ENCODE data around the gene CFAP77.

CFAP77 gene

GRCh38 chr9:132497731-132498130 is 87.7 kb downstream of the CFAP77 start:
- no peak for DNase-seq

- no peak for DNase-seq
Observed at GRCh38 chr9:132498531-132499210, 88.7 kb downstream of the CFAP77 start.

- DNase-seq, result no peak
Observed at GRCh38 chr9:132499251-132499650, 89.2 kb downstream of the CFAP77 start.

GRCh38 chr9:132500193-132500592 is 90.2 kb downstream of the CFAP77 start:
- DNase-seq, result no peak

DNA sequence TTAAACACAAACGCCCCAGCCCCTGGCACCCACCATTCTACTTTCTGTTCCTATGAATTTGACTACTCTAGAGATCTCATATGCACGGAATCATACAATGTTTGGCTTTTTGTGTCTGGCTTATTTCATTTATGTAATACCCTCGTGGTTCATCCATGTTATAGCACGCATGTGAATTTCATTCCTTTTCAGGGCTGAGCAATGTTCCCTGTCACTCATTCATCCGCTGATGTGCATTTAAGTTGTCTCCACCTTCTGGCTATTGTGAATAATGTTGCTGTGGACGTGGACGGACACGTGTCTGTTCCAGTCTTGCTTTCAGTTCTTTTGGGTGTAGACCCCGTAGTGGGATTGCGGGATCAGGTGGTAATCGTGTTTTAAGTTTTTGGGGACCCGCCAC is 92.5 kb downstream of the CFAP77 start:
- DNase-seq, result no peak

GRCh38 chr9:132503116-132503515 is 93.1 kb downstream of the CFAP77 start:
- no peak for DNase-seq

- DNase-seq, result no peak
Observed at GRCh38 chr9:132504488-132504887, 94.5 kb downstream of the CFAP77 start.

DNA sequence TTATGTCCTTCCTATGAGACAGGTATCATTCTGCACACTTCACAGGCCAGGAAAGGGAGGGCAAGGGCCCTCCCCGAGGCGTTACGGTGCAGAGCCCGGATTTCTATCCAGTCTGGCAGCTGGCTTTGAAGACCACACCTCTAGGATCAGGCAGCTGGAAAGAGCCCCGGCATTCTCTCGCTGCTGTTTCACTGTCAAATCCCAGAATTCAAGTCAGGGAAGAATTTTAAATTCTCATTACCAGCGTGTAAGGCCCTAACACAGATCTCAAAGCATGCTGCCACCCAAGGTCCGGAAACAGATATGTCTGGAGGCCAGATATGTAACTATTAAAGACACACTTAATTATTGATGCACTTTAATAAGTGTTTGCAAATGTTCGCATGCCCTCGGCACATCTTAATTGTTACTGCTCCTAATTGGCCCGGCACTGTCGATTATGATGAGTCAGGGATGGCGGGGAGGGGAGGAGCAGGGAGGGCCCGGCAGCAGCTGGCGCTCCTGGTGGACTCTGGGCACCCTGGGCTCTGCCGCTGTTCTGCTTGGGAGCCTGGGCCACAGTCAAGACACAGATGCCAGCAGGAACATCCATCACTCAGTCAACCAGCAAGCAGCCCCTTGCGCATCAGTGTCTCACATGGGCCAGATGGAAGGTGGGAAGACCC is 96.1 kb downstream of the CFAP77 start:
- DNase-seq, result no peak

GRCh38 chr9:132506977-132507669 is 97.1 kb downstream of the CFAP77 start:
- DNase-seq, result no peak

DNA sequence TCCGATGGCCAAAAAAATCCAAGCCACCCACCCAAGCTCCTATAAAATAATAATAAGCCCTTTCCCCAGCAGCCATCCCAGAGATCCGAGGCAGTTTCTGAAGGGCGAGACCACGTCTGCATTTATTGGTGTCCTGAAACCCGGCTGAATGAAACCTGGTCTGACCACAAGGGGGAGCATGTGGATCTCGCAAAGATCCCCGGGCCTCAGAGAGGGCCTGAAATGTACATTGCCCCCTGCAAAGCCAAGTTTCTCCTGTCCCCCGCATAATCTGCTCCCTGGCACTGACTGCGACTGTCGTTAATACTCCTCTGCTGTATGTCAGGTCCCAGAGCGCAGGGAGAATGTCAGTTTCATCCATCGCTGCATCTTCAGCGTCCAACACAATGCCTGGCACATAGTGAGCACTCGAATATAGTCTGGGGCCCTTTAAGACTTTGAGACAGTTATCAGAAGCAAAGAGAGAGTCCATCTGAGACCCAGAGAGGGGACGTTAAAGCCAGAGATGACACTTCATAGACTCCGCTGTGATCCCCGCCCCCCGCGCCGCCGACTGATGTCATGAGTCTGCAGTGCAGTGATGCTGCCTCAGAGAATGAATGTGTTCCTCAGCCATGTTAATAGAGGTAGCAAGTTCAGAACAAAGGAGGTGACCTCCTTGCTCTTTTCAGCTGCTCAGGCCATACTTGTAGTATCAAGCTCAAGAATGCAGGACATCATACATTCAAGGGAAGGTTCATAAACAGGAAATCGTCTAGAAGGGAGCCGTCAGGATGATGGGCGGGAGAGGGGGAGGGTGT is 97.9 kb downstream of the CFAP77 start:
- peak; percentile 57 for DNase-seq

GRCh38 chr9:132509928-132510874 is 100.2 kb downstream of the CFAP77 start:
- DNase-seq, result no peak

- no peak for DNase-seq
Observed at GRCh38 chr9:132511191-132511999, 101.4 kb downstream of the CFAP77 start.

DNA sequence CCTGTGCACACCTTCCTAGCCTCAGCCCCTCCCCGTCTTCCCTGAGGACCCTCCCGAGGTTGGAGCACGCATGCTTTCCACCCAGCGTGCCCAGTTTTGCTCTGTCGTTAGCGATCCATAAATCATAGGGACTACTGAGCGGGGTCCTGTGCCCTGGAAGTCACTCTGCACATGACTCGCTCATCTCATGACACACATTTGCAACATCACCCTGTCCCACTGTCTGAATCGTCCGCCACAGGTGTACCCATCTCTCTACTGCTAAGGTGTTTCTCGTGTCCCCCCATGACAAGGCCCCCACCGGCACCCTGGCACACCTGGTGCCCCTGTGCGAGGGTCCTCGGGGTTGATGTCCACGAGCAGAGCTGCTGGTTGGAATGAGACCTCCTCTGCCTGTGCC is 103.4 kb downstream of the CFAP77 start:
- no peak for DNase-seq

DNA sequence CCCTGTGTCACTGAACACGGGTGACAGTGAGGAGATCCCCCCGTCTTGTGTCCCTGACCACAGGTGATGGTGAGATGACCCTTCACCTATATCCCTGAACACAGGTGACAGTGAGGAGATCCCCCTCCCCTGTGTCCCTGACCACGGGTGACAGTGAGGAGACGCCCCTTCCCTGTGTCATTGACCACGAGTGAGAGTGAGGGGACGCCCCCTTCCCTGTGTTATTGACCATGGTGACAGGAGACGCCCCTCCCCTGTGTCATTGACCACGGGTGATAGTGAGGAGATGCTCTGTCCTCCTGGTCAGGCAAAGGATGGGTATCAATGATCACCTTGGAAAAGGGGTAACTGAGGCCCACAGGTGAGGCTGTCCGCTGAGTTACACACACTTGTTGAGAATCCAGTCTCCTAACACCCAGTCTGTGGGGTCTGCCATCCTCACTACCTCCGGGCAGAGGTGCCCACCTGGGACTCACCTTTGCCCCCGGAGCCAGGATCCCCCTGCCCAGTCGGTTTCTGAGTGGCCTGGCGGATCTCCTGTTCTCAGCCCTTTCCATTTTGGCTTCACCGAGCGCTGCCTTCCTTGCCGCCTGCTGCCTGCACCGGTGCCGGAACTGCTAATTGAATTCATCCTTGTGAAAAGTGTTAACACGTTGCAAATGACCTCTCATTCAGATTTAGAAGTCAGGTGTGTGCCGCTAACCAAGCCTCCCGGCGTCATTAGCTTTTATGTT is 104.2 kb downstream of the CFAP77 start:
- DNase-seq, result no peak

- DNase-seq, result no peak
Observed at GRCh38 chr9:132514821-132515220, 104.8 kb downstream of the CFAP77 start.

DNA sequence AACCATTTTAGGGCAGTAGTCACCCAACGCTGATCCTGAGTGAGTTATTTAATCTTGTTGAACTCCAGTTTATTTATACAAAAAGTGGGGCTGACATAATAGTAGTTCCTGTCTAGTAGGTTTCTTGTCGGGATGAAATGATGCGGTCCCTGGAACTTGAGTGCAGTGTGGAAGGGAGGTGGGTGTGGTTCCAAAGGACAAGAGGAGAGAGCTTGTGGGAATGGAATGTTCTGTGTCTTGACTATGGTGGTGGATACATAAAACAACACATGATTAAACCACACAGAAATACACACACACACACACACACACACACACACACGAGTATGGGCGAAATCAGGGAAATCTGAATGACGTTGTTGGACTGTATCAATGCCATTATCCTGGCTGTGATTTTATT is 106.3 kb downstream of the CFAP77 start:
- no peak for DNase-seq

GRCh38 chr9:132516911-132517310 is 106.9 kb downstream of the CFAP77 start:
- DNase-seq, result no peak

DNA sequence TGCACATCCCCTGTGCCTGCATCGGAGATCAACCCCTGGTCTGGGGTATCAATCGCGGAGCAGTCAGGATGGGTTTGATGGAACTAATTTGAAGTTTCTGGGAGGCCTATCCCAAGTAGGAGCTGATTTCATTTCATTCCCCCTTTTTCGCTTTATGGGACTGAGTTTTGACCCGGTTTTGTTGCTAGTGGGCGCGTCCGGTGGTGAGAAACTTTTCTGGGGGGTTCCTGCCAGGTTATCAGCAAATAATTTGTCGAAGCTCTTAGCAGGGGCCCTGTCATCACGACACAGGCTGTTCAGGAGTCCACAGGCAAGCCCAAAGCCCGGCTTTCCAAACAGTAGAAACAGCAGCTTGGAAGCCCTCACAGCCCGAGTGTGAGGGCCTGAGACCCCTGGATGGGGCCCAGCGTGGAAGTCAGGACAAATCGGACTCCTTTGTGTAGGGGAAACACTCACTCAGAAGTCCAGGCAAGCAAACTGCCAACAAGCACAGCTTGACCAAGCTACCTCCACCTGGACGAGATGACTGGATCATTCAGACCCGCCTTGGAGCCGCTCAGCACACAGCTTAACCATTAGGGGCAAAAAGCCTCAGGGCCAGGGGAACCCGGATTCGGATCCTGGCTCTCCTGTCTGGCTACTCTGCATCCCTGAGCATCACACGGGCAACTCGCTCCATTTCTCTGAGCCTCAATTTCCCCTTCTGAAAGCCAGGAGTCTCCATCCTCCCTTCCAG is 108.0 kb downstream of the CFAP77 start:
- no peak for DNase-seq

GRCh38 chr9:132518626-132519025 is 108.6 kb downstream of the CFAP77 start:
- no peak for DNase-seq

GRCh38 chr9:132519033-132519432 is 109.0 kb downstream of the CFAP77 start:
- DNase-seq, result no peak

All from midbrain (tissue), 1 donor.